HG02588 (cell line): ENCODE data around the gene GNAQ.
"Not testable (repeated sequence)": the region's sequence is repeated elsewhere in the genome, so short reads cannot be mapped to it uniquely, and the experiment has no call there.

Experiments
- ATAC-seq: cut with Tn5 transposase; IDR thresholded peaks from one replicate; pipeline ENCODE4 v1.9.1; 2021; ENCODE audit warnings: mild to moderate bottlenecking, moderate library complexity; ENCODE audit not compliant: unreplicated experiment

Gene GNAQ

GRCh38 chr9:77882294-77882693 lies 149.3 kb downstream of the GNAQ start:
- no peak for ATAC-seq

- ATAC-seq = not testable (repeated sequence)
Observed at GRCh38 chr9:77881634-77882033, 150.0 kb downstream of the GNAQ start.

DNA sequence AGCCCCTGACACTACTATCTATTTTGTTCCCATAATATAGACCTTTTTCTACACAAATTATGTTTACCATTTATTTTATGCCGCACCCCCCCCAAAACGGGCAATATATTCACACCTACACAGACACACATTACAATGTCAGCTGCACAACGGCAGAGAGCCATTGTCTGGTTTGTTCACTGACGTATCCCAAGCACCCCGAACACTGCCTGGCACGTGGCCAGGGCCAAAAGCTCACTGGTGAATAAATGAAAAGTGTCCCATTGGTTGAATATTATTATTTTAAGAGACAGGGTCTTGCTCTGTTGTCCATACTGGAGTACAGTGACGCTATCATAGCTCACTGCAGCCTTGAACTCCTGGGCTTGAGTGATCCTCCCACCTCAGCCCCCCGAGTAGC lies 150.5 kb downstream of the GNAQ start:
- no peak for ATAC-seq

DNA sequence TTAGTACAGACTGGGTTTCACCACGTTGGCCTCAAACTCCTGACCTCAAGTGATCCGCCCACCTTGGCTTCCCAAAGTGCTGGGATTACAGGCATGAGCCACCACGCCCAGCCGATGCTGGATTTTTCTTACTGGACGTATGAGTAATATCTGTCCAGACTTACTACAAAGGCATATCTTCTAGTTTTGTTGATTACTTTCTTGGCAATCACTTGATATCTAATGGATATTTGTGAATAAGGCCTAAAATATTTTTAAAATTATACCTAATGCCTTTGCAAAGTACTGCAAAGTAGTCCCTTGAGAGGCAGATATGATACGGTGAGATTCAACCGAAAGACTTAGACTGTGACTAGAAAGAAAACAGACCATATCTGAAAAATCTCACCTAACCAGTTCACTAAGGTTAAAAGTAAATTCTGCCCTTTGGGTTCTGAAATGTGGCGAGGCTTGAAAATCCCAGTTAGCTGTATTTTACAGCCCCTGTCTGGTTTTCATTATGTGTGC lies 152.1 kb downstream of the GNAQ start:
- ATAC-seq = no peak

- ATAC-seq = not testable (repeated sequence)
Observed at GRCh38 chr9:77878793-77879192, 152.8 kb downstream of the GNAQ start.

DNA sequence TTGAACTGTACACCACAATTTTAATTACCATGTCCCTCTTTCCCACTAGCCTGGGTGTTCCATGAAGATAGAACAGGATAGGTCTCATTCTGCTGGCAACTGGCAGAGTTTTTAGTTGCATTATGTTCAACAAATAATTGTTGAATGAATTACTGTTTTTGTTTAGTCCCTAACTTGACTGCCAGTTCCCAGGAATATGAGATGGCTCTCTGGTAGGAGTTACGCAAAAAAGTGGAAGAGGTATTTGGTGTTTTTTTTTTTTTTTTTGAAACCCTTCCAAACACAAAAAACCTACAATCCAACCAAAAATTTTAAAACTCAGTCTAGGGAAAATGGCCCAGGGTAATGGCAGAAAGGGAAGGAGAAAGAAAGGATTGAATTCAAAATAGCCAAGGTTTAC lies 153.6 kb downstream of the GNAQ start:
- ATAC-seq = no peak

DNA sequence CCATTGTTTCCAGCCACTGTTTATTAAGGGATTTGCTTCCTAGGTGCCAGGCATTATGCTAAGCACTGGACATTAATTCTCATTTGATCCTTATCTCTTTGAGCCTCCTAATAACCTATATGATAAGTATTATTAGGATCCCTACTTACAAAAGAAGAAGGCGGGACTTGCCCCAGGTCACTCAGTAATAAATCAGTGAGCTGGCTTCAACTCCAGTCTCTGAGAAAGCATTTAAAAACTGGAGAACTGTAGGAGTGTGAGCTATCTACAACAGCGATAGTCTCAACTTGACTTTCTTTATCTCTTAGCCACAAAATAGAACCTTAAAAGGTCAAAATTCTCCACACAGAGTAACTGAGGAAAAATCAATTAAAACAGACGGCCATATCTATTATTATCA lies 155.0 kb downstream of the GNAQ start:
- ATAC-seq = no peak

GRCh38 chr9:77876091-77876490 lies 155.5 kb downstream of the GNAQ start:
- no peak for ATAC-seq

DNA sequence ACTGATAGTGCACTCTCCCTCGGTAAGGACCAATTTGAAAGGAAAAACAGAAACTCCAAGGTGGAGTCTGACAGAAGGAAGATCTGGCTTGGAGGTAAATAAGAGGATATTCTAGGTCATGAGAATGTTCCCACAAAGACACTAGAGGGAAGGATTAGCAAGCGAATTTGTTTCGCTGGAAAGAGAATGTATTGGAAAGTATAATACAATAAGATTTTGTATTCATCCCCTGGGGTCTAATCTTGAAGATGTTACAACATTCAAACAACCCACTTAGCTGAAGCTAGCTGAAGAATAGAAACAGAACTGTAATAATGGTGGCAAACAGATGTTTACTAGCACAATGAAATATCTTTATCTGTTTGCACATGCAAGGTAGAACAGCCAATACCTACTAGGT lies 158.7 kb downstream of the GNAQ start:
- no peak for ATAC-seq

DNA sequence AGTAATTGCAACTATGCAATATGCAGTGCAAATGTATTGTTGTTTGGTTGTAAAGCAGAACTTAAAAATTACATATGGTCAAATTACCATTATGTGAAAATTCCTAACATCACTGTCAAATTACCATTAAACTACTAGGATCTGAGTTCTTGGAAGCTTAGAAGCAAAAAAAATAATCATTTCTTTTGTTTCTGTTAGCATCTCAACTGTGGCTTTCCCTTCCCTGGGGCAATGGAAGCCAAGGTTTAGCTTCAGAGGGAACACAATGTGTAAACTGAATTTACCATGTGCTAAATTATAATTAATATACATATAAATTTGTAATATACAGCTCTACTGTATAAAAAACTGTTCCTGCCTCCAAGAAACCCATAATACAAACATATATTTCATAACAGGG lies 159.4 kb downstream of the GNAQ start:
- no peak for ATAC-seq

DNA sequence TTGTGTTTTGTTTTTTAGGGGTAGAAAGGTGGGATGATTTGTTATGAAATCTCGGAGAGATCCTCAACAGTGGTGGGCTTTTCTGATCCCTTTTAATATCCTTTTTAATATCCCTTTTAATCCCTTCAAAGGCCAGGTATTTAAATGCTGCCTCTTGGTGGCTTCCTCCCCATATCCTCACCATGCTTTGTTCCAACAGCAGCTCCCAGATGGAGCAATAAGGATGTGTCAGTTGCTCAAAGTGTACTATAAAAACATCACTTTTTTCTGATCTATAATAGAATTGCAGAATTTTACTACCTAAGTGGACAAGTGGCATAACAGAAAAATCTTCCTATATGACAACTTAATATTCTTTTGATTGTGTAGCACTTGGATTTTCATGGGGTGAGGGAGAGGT lies 160.1 kb downstream of the GNAQ start:
- ATAC-seq = no peak

- no peak for ATAC-seq
Observed at GRCh38 chr9:77866878-77867277, 164.7 kb downstream of the GNAQ start.

GRCh38 chr9:77865385-77866047 lies 166.1 kb downstream of the GNAQ start:
- no peak for ATAC-seq

DNA sequence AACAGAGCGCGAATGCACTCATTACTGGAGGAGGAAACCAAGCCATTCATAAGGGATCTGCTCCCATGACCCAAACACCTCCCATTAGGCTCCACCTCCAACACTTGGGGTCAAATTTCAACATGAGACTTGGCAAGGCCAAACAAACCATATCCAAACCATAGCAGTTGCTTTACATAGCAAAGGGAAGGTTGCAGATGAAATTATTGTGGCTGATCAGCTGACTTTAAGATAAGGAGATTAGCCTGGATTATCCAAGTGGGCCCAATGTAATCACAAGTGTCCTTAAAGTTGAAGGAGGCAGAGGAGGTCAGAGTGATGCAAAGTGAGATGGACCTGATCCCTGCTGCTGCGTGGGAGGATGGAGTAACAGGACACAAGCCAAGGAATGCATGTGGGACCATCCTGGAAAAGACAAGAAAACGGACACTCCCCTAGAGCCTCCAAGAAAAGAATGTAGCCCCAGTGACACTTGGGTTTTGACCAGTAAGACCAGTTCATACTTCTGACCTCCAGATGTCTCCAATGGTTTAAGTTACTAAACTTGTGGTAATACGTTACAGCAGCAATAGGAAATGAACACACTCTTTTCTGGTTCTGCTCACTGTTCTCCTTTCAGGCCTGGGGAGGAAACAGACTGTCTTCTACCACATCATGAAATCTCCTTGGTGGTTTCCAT lies 167.3 kb downstream of the GNAQ start:
- ATAC-seq = no peak

GRCh38 chr9:77863638-77864037 lies 168.0 kb downstream of the GNAQ start:
- ATAC-seq = not testable (repeated sequence)

GRCh38 chr9:77860953-77861352 lies 170.7 kb downstream of the GNAQ start:
- ATAC-seq = not testable (repeated sequence)

- ATAC-seq = no peak
Observed at GRCh38 chr9:77857513-77858259, 173.9 kb downstream of the GNAQ start.

DNA sequence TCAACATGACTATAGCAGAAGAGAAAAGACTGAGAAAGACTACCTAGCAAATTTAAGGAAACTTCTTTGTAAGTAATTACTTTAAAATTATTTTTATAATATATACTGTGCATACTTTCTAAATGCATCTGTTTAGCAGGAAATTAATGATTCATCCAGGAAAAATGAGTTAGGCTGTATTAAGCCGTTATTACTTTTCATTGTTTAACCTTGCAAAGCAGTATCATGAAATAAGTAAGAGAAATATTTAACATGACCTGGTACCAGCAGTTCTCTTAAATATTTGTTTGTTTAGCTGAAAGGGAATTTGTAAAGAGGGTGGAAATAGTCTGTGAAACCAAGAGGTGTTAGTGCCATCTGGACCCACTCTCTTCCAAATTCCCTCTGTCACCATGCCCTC lies 175.0 kb downstream of the GNAQ start:
- ATAC-seq = no peak

DNA sequence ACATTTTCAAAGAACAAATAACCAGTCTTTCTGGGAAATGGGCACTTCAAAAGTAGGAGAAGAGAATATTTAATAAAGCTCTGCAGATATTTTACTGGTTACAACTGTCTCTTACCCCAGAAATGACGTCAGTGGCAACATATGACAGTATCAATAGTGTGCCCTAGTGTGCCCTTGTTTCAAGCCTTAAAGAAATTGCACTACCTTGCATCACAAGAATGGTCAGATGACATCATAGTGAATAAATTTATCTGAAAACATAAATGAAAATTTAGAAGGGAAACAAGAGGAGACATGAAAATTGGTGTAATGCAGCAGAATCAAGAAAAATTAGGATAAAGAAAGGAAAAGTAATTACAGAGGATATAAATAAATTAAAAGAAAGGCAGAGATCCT lies 176.7 kb downstream of the GNAQ start:
- ATAC-seq = no peak

DNA sequence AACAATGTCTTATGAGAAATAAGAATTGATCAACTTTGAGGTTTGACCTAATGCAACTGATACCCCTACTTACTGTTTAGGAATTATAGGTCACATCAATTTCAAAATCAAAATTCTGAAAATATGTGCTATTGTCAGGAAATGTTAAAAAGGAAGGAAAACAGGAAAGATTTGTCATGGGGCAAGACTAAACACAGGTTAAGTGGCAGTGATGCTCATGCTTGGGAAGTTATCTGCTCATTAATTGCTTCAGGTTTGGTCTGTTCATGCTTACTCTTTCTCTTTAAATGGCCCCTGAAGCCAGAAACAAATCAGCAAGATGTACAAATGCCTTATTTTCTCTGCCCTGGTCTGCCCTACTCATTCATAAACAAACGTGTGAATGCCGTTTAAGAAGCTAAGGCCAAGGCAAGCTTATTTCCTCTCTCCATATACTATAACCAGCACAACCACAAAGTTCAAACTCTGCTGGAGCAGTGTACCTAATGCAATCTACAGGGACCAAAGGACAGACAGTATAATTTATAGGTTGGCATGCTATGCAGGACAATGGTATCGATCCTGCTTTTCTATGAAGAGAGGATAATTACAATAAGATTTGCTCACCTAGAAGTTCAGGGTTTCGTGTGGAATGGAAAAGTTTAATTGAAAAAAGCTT lies 177.2 kb downstream of the GNAQ start:
- no peak for ATAC-seq

GRCh38 chr9:77853716-77854115 lies 177.9 kb downstream of the GNAQ start:
- ATAC-seq = no peak
